HG03103 (cell line): ENCODE results near the gene SLAIN1.

Experiments
- ATAC-seq: cut with Tn5 transposase; IDR thresholded peaks from one replicate; pipeline ENCODE4 v1.9.1; 2021; ENCODE audit warnings: low read depth; ENCODE audit not compliant: unreplicated experiment

Gene SLAIN1

GRCh38 chr13:77745784-77746183 is 48.3 kb downstream of the SLAIN1 start:
- ATAC-seq, result no peak

GRCh38 chr13:77749344-77749880 is 51.9 kb downstream of the SLAIN1 start:
- no peak for ATAC-seq

- peak; percentile 73 for ATAC-seq
These were observed 54.3 kb downstream of the SLAIN1 start for GRCh38 chr13:77751513-77752456.

GRCh38 chr13:77752512-77753069 is 55.1 kb downstream of the SLAIN1 start:
- no peak for ATAC-seq

GRCh38 chr13:77760893-77761292 is 63.4 kb downstream of the SLAIN1 start:
- no peak for ATAC-seq

- no peak for ATAC-seq
These were observed 69.9 kb downstream of the SLAIN1 start for GRCh38 chr13:77767413-77767812.

- no peak for ATAC-seq
These were observed 76.7 kb downstream of the SLAIN1 start for GRCh38 chr13:77774181-77774580.

GRCh38 chr13:77776704-77777103 is 79.2 kb downstream of the SLAIN1 start:
- no peak for ATAC-seq

GRCh38 chr13:77779552-77780272 is 82.2 kb downstream of the SLAIN1 start:
- ATAC-seq, result peak; percentile 73

- no peak for ATAC-seq
These were observed 84.3 kb downstream of the SLAIN1 start for GRCh38 chr13:77781808-77782207.

GRCh38 chr13:77784515-77784914 is 87.0 kb downstream of the SLAIN1 start:
- ATAC-seq, result no peak

- ATAC-seq, result no peak
These were observed 89.3 kb downstream of the SLAIN1 start for GRCh38 chr13:77786695-77787287.

- ATAC-seq, result no peak
These were observed 91.9 kb downstream of the SLAIN1 start for GRCh38 chr13:77789376-77789775.

- no peak for ATAC-seq
These were observed 102.7 kb downstream of the SLAIN1 start for GRCh38 chr13:77800219-77800618.

GRCh38 chr13:77806518-77806917 is 109.0 kb downstream of the SLAIN1 start:
- no peak for ATAC-seq

GRCh38 chr13:77807431-77808135 is 110.1 kb downstream of the SLAIN1 start:
- ATAC-seq, result no peak

- peak; percentile 91 for ATAC-seq
These were observed 112.9 kb downstream of the SLAIN1 start for GRCh38 chr13:77810430-77810829.

GRCh38 chr13:77810878-77811277 is 113.4 kb downstream of the SLAIN1 start:
- no peak for ATAC-seq

- no peak for ATAC-seq
These were observed 113.9 kb downstream of the SLAIN1 start for GRCh38 chr13:77811381-77811780.

GRCh38 chr13:77811981-77812380 is 114.5 kb downstream of the SLAIN1 start:
- no peak for ATAC-seq
